PFSK-1 (cell line): ENCODE results near the gene TIAL1.

Experiments used
- POLR2AphosphoS5 ChIP-seq: IDR thresholded peaks from 2 replicates; pipeline ENCODE4 v1.6.1; 2012; ENCODE audit warnings: low read depth, mild to moderate bottlenecking, control low read depth, low read length, moderate library complexity
- SIN3A ChIP-seq: IDR thresholded peaks from 2 replicates; pipeline ENCODE4 v1.6.1; 2012; ENCODE audit warnings: mild to moderate bottlenecking, low read length, moderate library complexity, borderline replicate concordance; ENCODE audit not compliant: insufficient read depth
- TAF1 ChIP-seq: IDR thresholded peaks from 2 replicates; pipeline ENCODE4 v1.6.1; 2012; ENCODE audit warnings: low read length, control low read depth, borderline replicate concordance; ENCODE audit not compliant: insufficient read depth
- TF ChIP-seq, protein P1 (sequence below), 2 experiments: IDR thresholded peaks; 2 replicates each; pipeline versions ENCODE4 v1.6.1 to v1.8.0; 2011 to 2012; ENCODE audit warnings: low read depth in 2 of 2, low read length in 2 of 2, control low read depth in 1 of 2, inconsistent platforms in 1 of 2, mild to moderate bottlenecking in 1 of 2, moderate library complexity in 1 of 2; ENCODE audit not compliant: insufficient read depth in 1 of 2

DNA sequence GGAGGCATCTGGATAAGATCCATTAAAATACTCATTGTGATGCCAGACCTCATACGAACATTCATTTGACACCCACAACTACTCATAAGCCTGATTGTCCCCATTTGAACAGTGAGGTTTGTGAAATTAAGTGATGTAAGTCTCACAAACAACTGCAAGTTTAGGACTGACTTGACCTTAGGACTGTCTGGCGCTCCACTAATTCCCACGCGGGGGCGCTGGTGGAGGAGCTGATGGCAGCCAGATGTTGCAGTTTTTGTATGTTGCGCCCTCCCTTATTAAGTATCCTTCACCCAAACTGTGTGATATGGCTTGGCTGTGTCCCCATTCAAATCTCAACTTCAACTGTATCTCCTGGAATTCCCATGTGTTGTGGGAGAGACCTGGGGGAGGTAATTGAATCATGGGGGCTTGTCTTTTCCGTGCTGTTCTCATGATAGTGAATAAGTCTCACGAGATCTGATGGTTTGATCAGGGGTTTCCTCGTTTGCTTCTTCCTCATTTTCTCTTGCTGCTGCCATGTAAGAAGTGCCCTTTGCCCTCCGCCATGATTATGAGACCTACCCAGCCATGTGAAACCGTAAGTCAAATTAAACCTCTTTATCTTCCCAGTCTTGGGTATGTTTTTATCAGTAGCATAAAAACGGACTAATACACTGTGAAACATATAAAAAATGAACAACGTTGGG, 20.3 kb upstream of the TIAL1 start:
- TF ChIP-seq, protein P1, sequence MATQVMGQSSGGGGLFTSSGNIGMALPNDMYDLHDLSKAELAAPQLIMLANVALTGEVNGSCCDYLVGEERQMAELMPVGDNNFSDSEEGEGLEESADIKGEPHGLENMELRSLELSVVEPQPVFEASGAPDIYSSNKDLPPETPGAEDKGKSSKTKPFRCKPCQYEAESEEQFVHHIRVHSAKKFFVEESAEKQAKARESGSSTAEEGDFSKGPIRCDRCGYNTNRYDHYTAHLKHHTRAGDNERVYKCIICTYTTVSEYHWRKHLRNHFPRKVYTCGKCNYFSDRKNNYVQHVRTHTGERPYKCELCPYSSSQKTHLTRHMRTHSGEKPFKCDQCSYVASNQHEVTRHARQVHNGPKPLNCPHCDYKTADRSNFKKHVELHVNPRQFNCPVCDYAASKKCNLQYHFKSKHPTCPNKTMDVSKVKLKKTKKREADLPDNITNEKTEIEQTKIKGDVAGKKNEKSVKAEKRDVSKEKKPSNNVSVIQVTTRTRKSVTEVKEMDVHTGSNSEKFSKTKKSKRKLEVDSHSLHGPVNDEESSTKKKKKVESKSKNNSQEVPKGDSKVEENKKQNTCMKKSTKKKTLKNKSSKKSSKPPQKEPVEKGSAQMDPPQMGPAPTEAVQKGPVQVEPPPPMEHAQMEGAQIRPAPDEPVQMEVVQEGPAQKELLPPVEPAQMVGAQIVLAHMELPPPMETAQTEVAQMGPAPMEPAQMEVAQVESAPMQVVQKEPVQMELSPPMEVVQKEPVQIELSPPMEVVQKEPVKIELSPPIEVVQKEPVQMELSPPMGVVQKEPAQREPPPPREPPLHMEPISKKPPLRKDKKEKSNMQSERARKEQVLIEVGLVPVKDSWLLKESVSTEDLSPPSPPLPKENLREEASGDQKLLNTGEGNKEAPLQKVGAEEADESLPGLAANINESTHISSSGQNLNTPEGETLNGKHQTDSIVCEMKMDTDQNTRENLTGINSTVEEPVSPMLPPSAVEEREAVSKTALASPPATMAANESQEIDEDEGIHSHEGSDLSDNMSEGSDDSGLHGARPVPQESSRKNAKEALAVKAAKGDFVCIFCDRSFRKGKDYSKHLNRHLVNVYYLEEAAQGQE (IDR thresholded peaks at IDR 0.05; ENCODE audit: insufficient read depth in 1 of 2, low read depth in 2 of 2, low read length in 2 of 2): no peak
- TF ChIP-seq TAF1: no peak
- no peak for TF ChIP-seq POLR2AphosphoS5
- TF ChIP-seq SIN3A: no peak
